ENCODE data around the gene STX19.
"Not testable (repeated sequence)": the region's sequence is repeated elsewhere in the genome, so short reads cannot be mapped to it uniquely, and the experiment has no call there.

STX19 gene

DNA sequence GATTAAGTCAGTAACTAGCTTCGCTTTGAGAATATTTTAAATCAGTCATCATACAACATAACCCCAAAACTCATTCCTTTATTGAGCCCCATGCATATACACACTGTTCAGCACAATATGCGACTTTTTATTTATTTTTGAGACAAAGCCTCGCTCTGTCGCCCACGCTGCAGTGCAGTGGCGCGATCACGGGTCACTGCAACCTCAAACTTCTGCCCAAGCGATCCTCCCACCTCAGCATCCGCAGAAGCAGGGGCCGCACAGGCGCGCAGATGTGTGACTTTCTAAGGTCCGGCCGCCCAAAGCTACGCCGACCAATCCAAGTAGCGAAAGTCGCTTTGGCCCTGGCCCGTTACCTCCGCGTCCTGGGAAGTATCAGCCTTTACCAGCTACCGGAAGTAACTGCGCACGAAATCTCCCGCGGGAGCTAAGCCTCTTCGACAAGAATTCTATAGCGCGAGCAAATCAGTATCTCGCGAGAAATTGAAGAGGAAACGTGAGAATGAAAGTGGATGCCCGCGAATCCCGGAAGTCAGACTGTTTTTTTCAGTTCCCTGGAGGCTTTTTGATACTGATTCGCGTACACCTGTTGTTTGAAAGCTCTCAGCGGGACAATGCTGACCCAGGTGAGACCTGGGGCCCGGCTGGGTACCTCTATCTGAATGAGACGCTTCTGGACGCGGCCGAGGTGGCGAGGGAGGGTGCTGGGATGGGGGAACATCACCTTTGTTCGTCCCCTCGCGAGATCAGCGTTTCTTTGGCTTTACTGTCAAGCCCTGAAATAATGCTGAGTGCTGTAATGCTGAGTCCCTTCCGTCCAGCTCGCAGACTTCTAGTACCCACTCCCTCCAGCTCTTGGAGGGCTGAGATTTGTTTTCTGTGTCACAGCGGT, 34.4 kb upstream of the STX19 start, which contains the start of the genes DHFR2 and NSUN3:
DHFR2 (minus strand) TSS at position 404 of the 892 bp plus-strand sequence. CDS start 1,405 bp downstream, outside the sequence.
NSUN3 (plus strand) TSS at position 549 of the 892 bp plus-strand sequence; CDS start at position 615, 66 bp downstream.
- peak; percentile 74 for DNase-seq (ENCODE audit: low spot score)
- TF ChIP-seq, protein P1, sequence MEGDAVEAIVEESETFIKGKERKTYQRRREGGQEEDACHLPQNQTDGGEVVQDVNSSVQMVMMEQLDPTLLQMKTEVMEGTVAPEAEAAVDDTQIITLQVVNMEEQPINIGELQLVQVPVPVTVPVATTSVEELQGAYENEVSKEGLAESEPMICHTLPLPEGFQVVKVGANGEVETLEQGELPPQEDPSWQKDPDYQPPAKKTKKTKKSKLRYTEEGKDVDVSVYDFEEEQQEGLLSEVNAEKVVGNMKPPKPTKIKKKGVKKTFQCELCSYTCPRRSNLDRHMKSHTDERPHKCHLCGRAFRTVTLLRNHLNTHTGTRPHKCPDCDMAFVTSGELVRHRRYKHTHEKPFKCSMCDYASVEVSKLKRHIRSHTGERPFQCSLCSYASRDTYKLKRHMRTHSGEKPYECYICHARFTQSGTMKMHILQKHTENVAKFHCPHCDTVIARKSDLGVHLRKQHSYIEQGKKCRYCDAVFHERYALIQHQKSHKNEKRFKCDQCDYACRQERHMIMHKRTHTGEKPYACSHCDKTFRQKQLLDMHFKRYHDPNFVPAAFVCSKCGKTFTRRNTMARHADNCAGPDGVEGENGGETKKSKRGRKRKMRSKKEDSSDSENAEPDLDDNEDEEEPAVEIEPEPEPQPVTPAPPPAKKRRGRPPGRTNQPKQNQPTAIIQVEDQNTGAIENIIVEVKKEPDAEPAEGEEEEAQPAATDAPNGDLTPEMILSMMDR (IDR thresholded peaks at IDR 0.05; ENCODE audit: extremely low read depth, insufficient read depth, missing control alignments), result no peak
- in situ Hi-C loops (cut with MboI; ENCODE audit: low pct_unique_long_range_greater_than_20kb, low sequenced_read_pairs, unreplicated experiment), result no loop called here

DNA sequence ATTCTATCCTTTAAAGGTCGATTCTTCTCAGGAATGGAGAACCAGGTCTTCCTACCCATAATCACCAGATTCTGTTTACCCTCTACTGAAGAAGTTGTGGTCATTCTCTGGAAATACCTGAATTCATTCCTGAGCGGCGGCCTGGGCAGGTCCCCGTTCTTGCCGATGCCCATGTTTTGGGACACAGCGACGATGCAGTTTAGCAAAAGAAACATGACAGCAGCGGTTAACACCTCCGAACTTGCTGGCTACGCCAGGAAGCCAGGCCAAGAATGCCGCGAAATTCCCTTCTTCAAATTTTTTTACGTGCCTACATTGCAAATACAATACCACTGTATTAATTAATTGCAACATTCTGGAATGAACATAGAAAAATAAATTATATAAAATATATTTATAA, 32.9 kb upstream of the STX19 start:
- TF ChIP-seq, protein P1 (IDR thresholded peaks at IDR 0.05; ENCODE audit: extremely low read depth, insufficient read depth, missing control alignments), result no peak
- in situ Hi-C loops (cut with MboI; ENCODE audit: low pct_unique_long_range_greater_than_20kb, low sequenced_read_pairs, unreplicated experiment), result no loop called here
- no peak for DNase-seq (ENCODE audit: low spot score)

DNA sequence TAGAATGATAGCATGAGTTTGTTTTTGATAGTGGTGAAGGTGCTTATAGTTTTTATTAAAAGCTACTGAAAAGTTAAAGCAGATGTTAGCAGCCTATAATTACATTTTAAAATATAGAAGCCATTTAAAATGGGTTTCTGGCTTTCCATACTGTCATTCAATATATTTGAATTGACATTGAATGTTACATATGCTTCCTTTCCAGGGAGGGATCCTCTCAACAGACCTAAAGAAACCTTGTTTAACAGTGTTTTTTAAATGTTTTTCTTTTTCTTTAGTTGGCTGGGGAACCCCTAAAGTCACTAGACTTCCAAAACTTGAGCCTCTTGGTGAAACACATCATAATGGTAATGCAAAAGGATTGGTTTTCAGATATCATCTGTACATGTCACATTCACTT, 22.1 kb upstream of the STX19 start:
- TF ChIP-seq, protein P1 (IDR thresholded peaks at IDR 0.05; ENCODE audit: extremely low read depth, insufficient read depth, missing control alignments), result no peak
- in situ Hi-C loops (cut with MboI; ENCODE audit: low pct_unique_long_range_greater_than_20kb, low sequenced_read_pairs, unreplicated experiment), result no loop called here
- no peak for DNase-seq (ENCODE audit: low spot score)

DNA sequence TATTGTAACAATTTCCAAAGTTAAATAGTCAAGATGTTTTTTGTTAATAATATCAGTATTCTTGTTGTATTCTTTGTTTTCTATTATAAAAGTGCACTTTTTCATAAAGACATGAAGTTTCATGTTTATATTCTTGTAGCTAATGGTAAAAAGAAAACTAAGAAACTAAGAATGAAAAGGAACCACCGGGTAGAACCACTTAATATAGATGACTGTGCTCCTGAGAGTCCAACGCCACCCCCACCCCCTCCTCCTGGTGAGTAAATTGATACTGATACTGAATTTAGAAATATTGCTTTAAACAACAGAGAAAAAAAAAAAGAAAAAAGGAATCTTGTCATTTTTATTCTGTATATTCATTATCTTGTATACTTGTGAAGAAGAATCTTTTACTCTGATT, 20.9 kb upstream of the STX19 start:
- in situ Hi-C loops (cut with MboI; ENCODE audit: low pct_unique_long_range_greater_than_20kb, low sequenced_read_pairs, unreplicated experiment), result no loop called here
- TF ChIP-seq, protein P1 (IDR thresholded peaks at IDR 0.05; ENCODE audit: extremely low read depth, insufficient read depth, missing control alignments), result no peak
- no peak for DNase-seq (ENCODE audit: low spot score)

DNA sequence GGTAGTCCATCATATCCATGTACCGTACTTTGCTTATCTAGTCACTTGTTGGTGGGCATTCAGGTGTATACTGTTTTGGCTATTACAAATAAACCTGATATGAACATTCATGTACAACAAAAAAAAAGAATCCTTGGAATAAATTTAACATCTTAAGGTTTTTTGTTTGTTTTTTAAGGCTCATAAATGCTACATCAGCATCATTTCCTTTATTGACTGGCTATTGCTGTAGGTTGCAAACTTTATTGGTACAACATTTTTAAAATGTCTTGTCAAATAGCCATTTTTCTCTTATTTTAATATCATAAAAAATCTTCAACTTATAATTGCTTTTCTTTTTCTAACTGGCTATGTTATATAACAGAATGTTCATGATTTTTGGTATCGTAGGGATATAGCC, 18.1 kb upstream of the STX19 start:
- in situ Hi-C loops (cut with MboI; ENCODE audit: low pct_unique_long_range_greater_than_20kb, low sequenced_read_pairs, unreplicated experiment), result no loop called here
- no peak for DNase-seq (ENCODE audit: low spot score)
- TF ChIP-seq, protein P1 (IDR thresholded peaks at IDR 0.05; ENCODE audit: extremely low read depth, insufficient read depth, missing control alignments), result no peak

DNA sequence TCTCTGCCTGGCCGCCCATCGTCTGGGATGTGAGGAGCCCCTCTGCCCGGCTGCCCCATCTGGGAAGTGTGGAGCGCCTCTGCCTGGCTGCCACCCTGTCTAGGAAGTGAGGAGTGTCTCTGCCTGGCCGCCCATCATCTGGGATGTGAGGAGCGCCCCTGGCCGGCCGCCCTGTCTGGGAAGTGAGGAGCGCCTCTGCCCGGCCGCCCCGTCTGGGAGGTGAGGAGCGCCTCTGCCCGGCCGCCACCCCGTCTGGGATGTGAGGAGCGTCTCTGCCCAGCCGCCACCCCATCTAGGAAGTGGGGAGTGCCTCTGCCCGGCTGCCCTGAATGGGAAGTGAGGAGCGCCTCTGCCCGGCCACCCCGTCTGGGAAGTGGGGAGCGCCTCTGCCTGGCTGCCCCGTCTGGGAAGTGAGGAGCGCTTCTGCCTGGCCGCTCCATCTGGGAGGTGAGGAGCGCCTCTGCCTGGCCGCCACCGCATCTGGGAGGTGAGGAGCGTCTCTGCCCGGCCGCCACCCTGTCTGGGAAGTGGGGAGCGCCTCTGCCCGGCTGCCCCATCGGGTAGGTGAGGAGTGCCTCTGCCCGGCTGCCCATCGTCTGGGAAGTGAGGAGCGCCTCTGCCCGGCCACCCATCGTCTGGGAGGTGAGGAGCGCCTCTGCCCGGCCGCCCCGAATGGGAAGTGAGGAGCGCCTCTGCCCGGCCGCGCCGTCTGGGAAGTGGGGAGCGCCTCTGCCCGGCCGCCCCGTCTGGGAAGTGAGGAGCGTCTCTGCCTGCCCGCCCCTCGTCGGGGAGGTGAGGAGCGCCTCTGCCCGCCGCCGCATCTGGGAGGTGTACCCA, 15.9 kb upstream of the STX19 start:
- in situ Hi-C loops (cut with MboI; ENCODE audit: low pct_unique_long_range_greater_than_20kb, low sequenced_read_pairs, unreplicated experiment), result not testable (repeated sequence)

More for the DNA sequence above, 15.9 kb upstream of the STX19 start:
- DNase-seq (ENCODE audit: low spot score), result not testable (repeated sequence)

Measured in GM13977 (cell line).